NCI-H2227 treated with DMSO at 0.1 percent for 48 hours (cell line): ENCODE measurements around the gene LMCD1.
A peak's percentile ranks its signal among the peaks of the same experiment; 100 is the strongest.

ENCODE experiments used
- DNase-seq: peaks from one replicate; lab custom pipeline; 2025; lab: John Stamatoyannopoulos, UW

The LMCD1 gene

DNA sequence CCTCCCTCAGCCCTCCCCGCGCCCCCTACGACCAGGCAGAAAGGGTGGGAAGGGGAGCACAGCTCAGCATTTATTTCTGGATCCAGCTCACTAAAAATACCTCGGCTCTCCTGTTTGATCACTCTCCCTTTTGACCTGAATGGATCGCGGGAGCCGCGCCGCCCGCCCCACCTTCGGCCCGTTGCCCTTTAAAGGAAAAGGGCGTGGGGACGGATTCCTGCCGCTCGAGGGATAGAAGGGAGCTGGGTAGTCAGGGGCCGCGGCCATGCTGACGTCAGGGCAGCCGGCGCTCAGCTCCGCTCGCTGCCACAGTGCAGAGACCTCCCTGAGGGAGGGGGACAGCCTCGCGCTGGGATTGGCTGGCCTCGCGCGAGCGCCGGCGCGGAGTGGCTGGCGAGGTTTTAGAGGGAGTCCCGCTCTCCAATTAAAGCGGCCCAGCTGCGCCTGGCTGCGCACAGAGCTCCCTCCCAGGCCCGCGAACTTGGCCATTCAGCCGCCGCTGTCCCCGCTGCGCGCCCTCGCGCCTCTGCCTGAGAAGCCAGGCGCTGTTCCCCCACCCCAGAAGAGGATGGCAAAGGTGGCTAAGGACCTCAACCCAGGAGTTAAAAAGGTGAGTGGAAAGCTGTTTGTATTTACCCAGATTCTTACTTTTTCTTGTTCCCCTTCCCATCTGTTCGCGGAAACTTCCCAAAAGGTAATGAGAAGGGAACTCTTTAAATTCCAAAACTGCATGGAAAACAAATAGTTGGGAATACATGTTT, at the start of gene LMCD1:
Gene LMCD1, plus strand, starts transcription at position 453 of the 761 bp plus-strand sequence. Its CDS starts 116 bp downstream, at position 569.
- DNase-seq, result peak; percentile 87

GRCh38 chr3:8452112-8452511, 49.5 kb upstream of the LMCD1 start:
- DNase-seq, result peak; percentile 19

- DNase-seq, result no peak
These were observed 48.5 kb upstream of the LMCD1 start for GRCh38 chr3:8453153-8453552.

DNA sequence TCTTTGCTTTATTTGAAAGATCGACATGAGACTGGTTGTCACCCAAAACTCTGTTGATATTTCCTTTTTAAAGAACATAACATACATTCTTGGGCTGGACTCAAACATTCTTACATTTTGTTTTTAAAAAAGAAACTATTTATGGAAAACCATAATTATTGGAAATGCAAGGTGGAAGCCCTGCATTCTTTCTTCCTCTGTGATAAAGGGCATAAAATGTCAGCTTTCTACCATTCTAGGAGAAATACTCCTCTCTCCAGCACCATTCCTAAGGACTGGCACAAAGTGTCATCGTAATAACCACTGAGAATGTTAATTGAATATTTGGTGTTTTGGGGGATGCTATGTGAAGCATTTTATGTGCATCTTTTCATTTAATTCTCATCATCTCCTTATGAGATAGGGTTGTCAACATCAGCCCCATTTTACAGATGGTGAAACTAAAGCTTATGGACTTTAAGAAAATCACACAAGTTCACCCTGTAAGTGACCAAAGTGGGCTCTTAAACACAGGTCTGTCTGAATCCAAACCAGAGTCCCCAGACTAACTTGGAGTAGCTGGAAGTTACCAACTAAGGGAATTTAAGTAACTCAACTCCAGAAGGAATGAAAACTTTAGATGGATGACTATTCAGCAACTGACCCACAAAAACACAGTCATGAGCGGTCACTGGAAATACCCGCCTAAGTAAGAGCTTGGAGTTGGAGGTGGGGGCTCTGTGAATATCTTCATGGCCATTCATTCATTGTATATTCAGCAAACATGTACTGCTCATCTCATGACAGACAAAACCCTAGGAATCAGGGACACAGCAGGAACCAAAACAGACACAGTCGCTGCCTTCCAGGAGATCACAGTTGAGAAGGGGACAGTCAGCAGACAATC, 45.9 kb upstream of the LMCD1 start:
- no peak for DNase-seq

DNA sequence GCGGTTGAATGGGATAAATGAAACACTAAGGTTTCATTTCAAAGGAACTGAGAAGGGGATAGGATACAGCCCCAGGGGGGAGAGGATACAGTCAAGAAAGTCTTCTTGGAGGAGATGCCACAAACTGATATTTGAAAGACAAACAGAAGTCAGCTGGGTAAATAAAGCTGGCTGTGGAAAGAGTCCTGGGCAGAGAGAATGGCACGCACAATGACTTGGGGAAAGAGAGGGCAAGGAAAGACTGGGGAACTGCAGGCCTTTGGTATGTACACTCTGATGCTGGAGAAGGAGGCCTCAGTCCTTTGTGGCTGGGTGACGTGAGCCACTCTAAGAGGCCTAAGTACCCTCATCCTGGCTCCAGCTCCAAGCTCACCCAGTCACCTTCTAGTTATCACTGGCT, 45.2 kb upstream of the LMCD1 start:
- DNase-seq, result no peak

- no peak for DNase-seq
These were observed 44.6 kb upstream of the LMCD1 start for GRCh38 chr3:8457039-8457438.

GRCh38 chr3:8458238-8458661, 43.4 kb upstream of the LMCD1 start:
- no peak for DNase-seq

DNA sequence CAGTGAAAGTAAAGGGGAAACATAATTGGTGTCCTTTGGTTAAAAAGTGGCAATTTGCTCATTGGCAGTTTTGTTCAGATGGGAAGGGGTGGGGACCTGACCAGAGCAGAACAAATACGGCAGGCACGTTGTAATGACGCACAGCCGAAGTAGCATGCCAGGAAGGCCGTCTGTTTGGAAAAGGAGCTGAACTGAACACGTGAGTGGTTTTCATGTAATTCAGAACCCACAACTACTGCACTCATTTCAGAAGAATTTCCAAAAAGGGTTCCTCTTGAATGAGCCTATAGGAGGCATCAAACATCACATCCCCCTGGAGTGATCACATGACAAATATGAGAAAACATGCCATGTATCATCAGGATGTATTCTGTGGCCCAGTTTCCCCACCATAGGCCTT, 42.9 kb upstream of the LMCD1 start:
- no peak for DNase-seq

- no peak for DNase-seq
These were observed 41.4 kb upstream of the LMCD1 start for GRCh38 chr3:8460050-8460708.

- DNase-seq, result no peak
These were observed 40.7 kb upstream of the LMCD1 start for GRCh38 chr3:8460815-8461456.

- DNase-seq, result no peak
These were observed 37.0 kb upstream of the LMCD1 start for GRCh38 chr3:8464668-8465067.

- DNase-seq, result no peak
These were observed 35.1 kb upstream of the LMCD1 start for GRCh38 chr3:8466526-8466925.

DNA sequence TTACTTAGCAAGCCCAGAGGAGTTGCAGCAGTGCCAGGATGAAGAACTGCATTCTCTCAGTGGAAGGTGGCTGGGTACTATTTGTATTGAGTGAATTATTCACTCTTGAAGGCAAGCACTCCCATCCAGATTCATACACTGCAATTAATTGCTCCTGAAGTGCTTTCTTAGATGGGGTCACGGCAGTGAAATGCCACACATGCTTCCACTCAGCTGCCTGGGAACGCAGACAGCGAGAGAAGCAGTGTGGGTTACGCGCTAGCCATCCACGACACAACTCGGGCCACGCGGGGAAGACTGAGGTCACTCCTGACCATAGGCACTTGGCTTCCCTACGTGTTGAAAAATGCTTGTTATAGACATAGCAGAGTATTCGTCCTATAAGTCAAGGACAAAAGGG, 30.8 kb upstream of the LMCD1 start:
- no peak for DNase-seq

DNA sequence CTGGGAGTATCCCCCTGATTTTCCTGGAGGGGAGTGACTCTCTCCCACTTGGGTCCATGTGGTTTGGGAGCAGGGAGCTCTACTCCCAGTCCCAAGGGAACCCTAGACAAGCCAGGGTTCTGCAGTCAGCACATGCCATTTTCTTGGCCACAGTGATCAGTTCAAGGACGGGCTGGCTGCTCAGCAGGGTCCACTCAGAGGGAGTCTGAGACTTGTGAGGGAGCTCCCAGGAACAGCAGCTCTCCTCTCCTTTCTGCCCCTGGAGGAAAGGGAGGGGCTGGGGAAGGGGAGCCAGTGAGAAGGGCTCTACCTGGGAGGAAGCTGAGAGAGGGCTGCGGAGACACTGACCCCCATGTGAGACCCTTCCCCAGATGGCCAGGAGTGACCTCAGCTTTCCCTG, 29.1 kb upstream of the LMCD1 start:
- no peak for DNase-seq

DNA sequence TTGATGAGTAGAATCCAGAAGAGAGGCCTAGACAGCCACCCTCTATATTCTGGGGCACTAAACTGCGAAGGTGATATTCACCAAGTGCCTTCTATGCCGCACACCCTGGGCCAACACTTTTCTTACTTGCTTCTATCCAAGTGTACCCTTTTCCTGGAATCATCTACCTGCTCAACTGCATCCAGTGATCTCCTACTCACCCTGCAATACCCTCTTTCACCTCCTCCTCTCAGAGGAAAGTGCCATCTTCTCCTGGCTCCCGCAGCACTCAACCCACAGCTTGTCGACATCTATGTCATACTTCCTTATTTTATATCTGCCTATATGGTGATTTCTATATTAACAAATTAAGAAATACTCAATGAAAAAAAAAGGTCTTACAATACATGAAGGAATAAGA, 28.6 kb upstream of the LMCD1 start:
- no peak for DNase-seq

DNA sequence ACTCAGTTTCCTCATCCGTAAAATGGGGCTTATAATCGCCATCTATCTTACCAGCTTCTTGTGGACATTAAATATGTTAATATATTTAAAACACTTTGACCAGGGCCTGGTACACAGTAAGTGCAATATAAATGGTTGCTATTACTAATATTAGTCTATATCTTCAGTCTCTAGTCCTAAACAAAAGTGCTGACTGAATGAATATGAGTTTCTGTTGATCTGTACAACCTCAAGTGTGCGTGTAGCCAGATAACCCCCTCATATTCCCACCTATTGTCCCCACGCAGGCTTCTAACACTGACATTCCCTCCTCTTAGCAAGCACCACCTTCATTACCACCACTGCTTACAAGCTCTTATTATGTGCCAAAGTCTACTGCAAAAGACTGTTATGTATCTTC, 27.6 kb upstream of the LMCD1 start:
- DNase-seq, result no peak

DNA sequence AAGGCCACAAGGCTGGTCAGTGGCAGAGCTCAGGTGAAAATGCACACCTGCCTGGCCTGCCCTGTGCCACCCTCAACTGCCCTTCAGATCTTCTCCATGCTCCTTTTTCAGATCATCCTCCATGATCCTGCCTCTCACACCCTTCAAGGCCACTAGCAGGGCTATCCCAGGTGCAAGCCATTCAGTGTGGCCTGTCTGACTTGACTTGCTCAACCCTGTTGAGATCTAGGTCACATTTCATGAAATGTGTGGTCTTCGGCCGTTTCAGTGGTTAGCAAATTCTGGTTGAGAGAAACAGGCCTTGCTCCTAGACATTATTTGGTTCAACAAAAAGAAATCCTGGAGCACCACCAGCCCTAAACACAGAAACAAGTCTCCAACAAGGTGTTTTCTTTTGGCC, 26.6 kb upstream of the LMCD1 start:
- DNase-seq, result no peak

DNA sequence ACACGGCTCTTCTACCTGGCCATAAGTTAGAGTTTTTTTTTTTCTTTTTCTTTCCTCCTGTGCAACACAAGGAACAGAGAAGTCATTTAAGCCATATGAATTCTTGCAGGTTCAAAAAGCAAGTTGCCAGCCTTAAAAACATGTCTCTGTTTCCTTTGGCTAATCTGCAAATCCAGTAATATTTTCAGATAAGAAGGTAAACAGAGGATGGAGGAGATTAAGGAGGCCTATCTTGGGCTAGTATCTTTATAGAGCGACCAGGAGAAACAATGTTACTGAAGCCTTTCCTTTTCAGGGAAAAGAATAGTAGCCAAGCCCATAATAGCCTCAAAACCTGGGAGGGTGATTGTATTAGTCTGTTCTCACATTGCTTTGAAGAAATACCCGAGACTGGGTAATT, 20.9 kb upstream of the LMCD1 start:
- DNase-seq, result no peak

DNA sequence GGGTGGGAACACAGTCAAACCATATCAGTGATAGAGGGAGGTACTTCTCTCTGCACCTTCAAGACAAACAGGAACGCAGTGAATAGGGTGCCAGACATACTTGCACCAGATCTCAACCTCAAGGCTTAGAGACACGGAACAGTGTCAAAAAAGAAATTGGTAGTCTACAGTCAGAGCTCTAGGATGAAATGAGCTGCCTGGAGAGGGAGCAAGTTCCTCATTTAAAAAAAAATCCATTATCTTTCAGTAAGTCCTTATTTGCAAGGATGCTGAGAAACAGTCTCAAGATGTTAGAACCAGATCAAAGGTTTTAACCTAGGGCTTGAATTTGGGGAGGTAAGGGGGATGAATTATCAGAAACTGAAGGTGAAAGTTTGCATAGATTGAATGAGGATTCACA, 20.2 kb upstream of the LMCD1 start:
- no peak for DNase-seq

DNA sequence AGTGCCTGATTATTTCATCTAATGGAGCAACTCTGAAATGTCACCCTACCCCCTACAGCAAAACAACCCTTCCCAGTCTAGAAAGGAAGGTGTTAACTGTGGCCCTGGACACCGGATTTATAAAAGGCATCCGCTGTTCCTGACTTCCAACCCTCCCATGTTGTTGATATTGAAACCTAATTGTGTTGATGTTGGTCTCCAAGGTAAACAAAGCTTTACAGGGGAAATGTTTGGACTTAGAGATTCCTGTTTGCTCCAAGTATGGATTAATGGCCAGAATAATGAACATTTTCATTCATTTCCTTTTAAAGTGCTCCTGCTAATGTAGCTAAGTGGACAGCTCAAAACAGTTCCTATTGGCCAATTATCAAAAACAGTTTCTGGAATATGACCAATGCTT, 19.4 kb upstream of the LMCD1 start:
- no peak for DNase-seq

DNA sequence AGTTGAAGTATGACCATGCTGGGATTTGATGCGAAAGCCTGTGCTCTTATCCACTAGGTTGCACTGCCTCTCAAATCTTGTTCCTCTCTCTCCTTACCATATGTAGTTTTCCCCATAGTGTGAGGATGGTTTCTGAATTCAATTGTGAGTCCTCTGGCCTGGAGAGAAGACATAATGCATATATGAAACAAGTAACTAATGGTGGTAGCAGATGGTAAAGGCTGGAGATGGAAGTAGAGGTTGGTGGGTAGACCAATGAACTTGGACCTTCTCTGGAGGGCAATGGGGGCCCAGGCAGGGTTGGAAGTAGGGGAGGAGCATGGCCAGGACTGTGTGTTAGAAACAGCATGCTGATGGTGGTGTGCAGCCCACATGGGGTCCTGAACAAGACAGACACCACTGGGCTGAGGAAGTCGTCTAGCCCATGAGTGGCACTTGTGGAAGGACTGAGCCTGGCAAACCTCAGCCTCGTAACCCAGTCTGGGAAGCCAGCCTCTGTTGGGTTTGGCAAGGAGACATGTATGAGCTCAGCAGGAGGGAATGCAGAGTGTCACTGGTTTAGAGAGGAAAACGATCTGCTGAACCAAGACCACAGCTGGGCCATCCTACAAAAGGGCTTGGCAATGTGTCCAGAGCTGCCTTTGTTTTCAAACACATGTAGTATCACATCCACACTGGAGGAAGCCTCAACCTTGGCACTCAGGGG, 18.5 kb upstream of the LMCD1 start:
- no peak for DNase-seq
